HCT116 (cell line): ENCODE data around the gene HARS1. TPM values are rescaled to one million over a fixed set of nuclear protein-coding genes. Genes with fewer than 3 reads are reported as not detected.

Source experiments
- ATAC-seq: fragments of 200-7000 bp; cut with Tn5 transposase; 2 replicates; pipeline ENCODE4 v1.9.1; 2020; ENCODE audit warnings: mild to moderate bottlenecking, moderate library complexity
- BruUV-seq: library from RNA; stranded (reverse); fragments of 400-500 nt; replicated peaks from 2 replicates; lab custom pipeline; 2021; lab: Mats Ljungman, UMichigan
- CTCF ChIA-PET: fragments of 300-600 bp; sonication (Branson Sonifier 250); formaldehyde crosslinking; loops from one replicate; lab custom pipeline; 2021; ENCODE audit warnings: antibody characterized with exemption; lab: Charles Lee
- POLR2A ChIA-PET: fragments of 300-600, 350-600 bp; sonication (Branson Sonifier 250); formaldehyde crosslinking; loops from one replicate; lab custom pipeline; 2021; ENCODE audit warnings: antibody characterized with exemption; lab: Charles Lee
- RAD21 ChIA-PET, 2 experiments: fragments of 300-600 bp; sonication (Branson Sonifier 250); formaldehyde crosslinking; loops; one replicate each; lab custom pipeline; 2023; ENCODE audit warnings: low total read pairs in 2 of 2; ENCODE audit not compliant: uncharacterized antibody in 2 of 2, unreplicated experiment in 2 of 2, low non-redundant PET in 1 of 2; lab: Charles Lee
- DNase-seq: peaks from one replicate; pipeline ENCODE4 v3.0.0-alpha.2; 2010; ENCODE audit warnings: low read depth, low spot score
- H2AFZ ChIP-seq: fragments of 200-600 bp; shearing (Covaris generic), sonication (generic); 2 replicates; pipeline ENCODE4 v1.6.1; 2017; ENCODE audit warnings: low read depth, mixed run types, mixed read lengths, antibody characterized with exemption, low read length; ENCODE audit not compliant: poor library complexity, severe bottlenecking
- H3K27ac ChIP-seq: 2 replicates; pipeline ENCODE4 v1.5.1; 2012; ENCODE audit warnings: low read depth, low read length
- H3K27me3 ChIP-seq: fragments of 200-600 bp; sonication (generic); 2 replicates; pipeline ENCODE4 v1.6.1; 2016; ENCODE audit warnings: mixed run types, low read length, mixed read lengths; ENCODE audit not compliant: insufficient read depth
- H3K36me3 ChIP-seq, 2 experiments: fragments of 200-500 bp in 1 of 2; fragments of 200-600 bp in 1 of 2; sonication (Bioruptor generic) in 1 of 2; sonication (generic) in 1 of 2; 2 replicates each; pipeline versions ENCODE4 v1.5.1 to v1.6.1; 2014 to 2016; ENCODE audit warnings: low read length in 2 of 2, inconsistent platforms in 1 of 2, mixed read lengths in 1 of 2, mixed run types in 1 of 2; ENCODE audit not compliant: insufficient read depth in 2 of 2, control insufficient read depth in 1 of 2
- H3K4me1 ChIP-seq, 2 experiments: fragments of 200-600 bp in 1 of 2; sonication (generic) in 1 of 2; 2 replicates each; pipeline versions ENCODE4 v1.5.1 to v1.6.1; 2012 to 2017; ENCODE audit warnings: low read length in 2 of 2, inconsistent platforms in 1 of 2, mild to moderate bottlenecking in 1 of 2, mixed read lengths in 1 of 2, mixed run types in 1 of 2, moderate library complexity in 1 of 2; ENCODE audit not compliant: insufficient read depth in 2 of 2, control insufficient read depth in 1 of 2
- H3K4me2 ChIP-seq: fragments of 200-600 bp; sonication (generic); 2 replicates; pipeline ENCODE4 v1.6.1; 2017; ENCODE audit warnings: mixed run types, low read length, mixed read lengths
- H3K4me3 ChIP-seq, 2 experiments: fragments of 200-600 bp in 1 of 2; sonication (generic) in 1 of 2; replicated peaks in 1 of 2; 2 replicates each; pipeline ENCODE4 v1.5.1; 2011 to 2016; ENCODE audit warnings: low read length in 2 of 2, control low read depth in 1 of 2, low read depth in 1 of 2, mild to moderate bottlenecking in 1 of 2, mixed read lengths in 1 of 2, mixed run types in 1 of 2
- H3K79me2 ChIP-seq: fragments of 200-600 bp; sonication (generic); 2 replicates; pipeline ENCODE4 v1.6.1; 2017; ENCODE audit warnings: mild to moderate bottlenecking, mixed run types, low read length, moderate library complexity, mixed read lengths; ENCODE audit not compliant: insufficient read depth
- H3K9ac ChIP-seq: fragments of 200-600 bp; sonication (generic); 2 replicates; pipeline ENCODE4 v1.6.1; 2016; ENCODE audit warnings: low read length, mixed read lengths
- H3K9me2 ChIP-seq: fragments of 200-600 bp; sonication (generic), shearing (Covaris generic); 2 replicates; pipeline ENCODE4 v1.6.1; 2017; ENCODE audit warnings: mixed run types, mild to moderate bottlenecking, moderate library complexity; ENCODE audit not compliant: insufficient read depth
- H3K9me3 ChIP-seq, 2 experiments: fragments of 200-500 bp in 1 of 2; fragments of 200-600 bp in 1 of 2; sonication (Bioruptor generic) in 1 of 2; sonication (generic) in 1 of 2; 2 replicates each; pipeline ENCODE4 v1.6.1; 2014 to 2017; ENCODE audit warnings: low read length in 2 of 2, mixed read lengths in 2 of 2, inconsistent platforms in 1 of 2, low read depth in 1 of 2, mild to moderate bottlenecking in 1 of 2, mixed run types in 1 of 2, moderate library complexity in 1 of 2; ENCODE audit not compliant: control insufficient read depth in 1 of 2, insufficient read depth in 1 of 2
- H4K20me1 ChIP-seq: fragments of 200-600 bp; sonication (generic), shearing (Covaris generic); 2 replicates; pipeline ENCODE4 v1.6.1; 2017; ENCODE audit warnings: mixed run types, mild to moderate bottlenecking, moderate library complexity; ENCODE audit not compliant: insufficient read depth
- CBX3 ChIP-seq: IDR thresholded peaks from 2 replicates; pipeline ENCODE4 v1.6.1; 2012; ENCODE audit warnings: low read depth
- CEBPB ChIP-seq: IDR thresholded peaks from 2 replicates; pipeline ENCODE4 v1.6.1; 2012; ENCODE audit warnings: low read depth
- EGR1 ChIP-seq: IDR thresholded peaks from 2 replicates; pipeline ENCODE4 v1.6.1; 2012; ENCODE audit warnings: low read depth
- ELF1 ChIP-seq: IDR thresholded peaks from 2 replicates; pipeline ENCODE4 v1.6.1; 2012; ENCODE audit warnings: low read depth, borderline replicate concordance
- EZH2phosphoT487 ChIP-seq: fragments of 200-600 bp; IDR thresholded peaks from 2 replicates; pipeline ENCODE4 v1.6.1; 2018; ENCODE audit warnings: antibody characterized with exemption, borderline replicate concordance
- FOSL1 ChIP-seq: IDR thresholded peaks from 2 replicates; pipeline ENCODE4 v1.6.1; 2012; ENCODE audit warnings: low read depth
- POLR2AphosphoS5 ChIP-seq: IDR thresholded peaks from 2 replicates; pipeline ENCODE4 v1.6.1; 2011; ENCODE audit warnings: mild to moderate bottlenecking, low read depth, low read length, moderate library complexity
- SIN3A ChIP-seq: IDR thresholded peaks from 2 replicates; pipeline ENCODE4 v1.6.1; 2012; ENCODE audit warnings: low read depth
- SP1 ChIP-seq: IDR thresholded peaks from 2 replicates; pipeline ENCODE4 v1.6.1; 2012; ENCODE audit warnings: low read depth
- ZFX ChIP-seq: fragments of 450-650 bp; IDR thresholded peaks from 2 replicates; pipeline ENCODE4 v1.6.1; 2017
- intact Hi-C: fragments of 100-400 bp; cut with micrococcal nuclease; formaldehyde crosslinking; loops from 2 replicates; pipeline ENCODE4 v1.10.0; 2022
- total RNA-seq: library from RNA; stranded (reverse); gene quantifications from one replicate; pipeline ENCODE4 v1.2.1, GENCODE V29; 2021; ENCODE audit not compliant: unreplicated experiment
- TF ChIP-seq, protein P1 (sequence below): IDR thresholded peaks from 2 replicates; pipeline ENCODE4 v1.6.1; 2012; ENCODE audit warnings: low read depth

HARS1 gene
- total RNA-seq, 1 experiment from 2014 or later: 91.1 TPM

DNA sequence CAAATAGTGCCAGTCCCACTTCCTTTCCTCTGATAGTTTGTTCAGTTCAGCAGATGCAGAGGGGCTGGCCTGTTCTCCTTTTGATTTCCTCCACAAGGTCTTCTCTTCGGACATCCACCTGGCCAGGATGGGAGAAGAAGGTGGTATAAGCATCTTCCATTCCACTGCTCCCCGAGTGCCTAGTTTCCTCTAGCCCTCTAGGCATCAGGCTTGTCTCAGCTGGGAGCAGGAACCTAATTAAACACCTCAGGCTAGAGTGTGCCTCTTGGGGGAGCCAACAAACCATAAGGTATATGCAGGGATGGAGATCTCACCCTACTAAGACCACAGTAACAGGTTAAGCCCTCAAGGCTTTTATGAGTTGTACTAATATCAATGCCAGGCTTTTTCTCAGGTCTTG, 17.0 kb downstream of the HARS1 start:
- no peaks in the 10 kb centered on the region for H3K9me2 ChIP-seq
- no peak overlapping the region for H3K4me2 ChIP-seq
- peaks cover 2% of the 10 kb centered on the region; the same call in 1 of the 2 replicates for H3K79me2 ChIP-seq
- H3K4me1 ChIP-seq: no peaks in the 10 kb centered on the region
- TSS peak; percentile 54 for BruUV-seq
- H3K27ac ChIP-seq: no peak overlapping the region
- intact Hi-C loops: no loop called here
- ChIA-PET RAD21 (no interaction called here), POLR2A (interaction anchor here (1.1 kb wide), 1 partner anchor 328 kb away, joined by 4 read pairs; the partner anchor contains the start of gene HBEGF), CTCF (no interaction called here)
- no peak overlapping the region for H2AFZ ChIP-seq
- H3K9ac ChIP-seq: no peak overlapping the region
- DNase-seq: no peak
- no peaks in the 10 kb centered on the region for H3K27me3 ChIP-seq
- ATAC-seq: peak; percentile 32; the same call in 1 of the 2 replicates
- no peaks in the 10 kb centered on the region for H4K20me1 ChIP-seq
- TF ChIP-seq, protein P1, sequence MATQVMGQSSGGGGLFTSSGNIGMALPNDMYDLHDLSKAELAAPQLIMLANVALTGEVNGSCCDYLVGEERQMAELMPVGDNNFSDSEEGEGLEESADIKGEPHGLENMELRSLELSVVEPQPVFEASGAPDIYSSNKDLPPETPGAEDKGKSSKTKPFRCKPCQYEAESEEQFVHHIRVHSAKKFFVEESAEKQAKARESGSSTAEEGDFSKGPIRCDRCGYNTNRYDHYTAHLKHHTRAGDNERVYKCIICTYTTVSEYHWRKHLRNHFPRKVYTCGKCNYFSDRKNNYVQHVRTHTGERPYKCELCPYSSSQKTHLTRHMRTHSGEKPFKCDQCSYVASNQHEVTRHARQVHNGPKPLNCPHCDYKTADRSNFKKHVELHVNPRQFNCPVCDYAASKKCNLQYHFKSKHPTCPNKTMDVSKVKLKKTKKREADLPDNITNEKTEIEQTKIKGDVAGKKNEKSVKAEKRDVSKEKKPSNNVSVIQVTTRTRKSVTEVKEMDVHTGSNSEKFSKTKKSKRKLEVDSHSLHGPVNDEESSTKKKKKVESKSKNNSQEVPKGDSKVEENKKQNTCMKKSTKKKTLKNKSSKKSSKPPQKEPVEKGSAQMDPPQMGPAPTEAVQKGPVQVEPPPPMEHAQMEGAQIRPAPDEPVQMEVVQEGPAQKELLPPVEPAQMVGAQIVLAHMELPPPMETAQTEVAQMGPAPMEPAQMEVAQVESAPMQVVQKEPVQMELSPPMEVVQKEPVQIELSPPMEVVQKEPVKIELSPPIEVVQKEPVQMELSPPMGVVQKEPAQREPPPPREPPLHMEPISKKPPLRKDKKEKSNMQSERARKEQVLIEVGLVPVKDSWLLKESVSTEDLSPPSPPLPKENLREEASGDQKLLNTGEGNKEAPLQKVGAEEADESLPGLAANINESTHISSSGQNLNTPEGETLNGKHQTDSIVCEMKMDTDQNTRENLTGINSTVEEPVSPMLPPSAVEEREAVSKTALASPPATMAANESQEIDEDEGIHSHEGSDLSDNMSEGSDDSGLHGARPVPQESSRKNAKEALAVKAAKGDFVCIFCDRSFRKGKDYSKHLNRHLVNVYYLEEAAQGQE: no peak
- TF ChIP-seq POLR2AphosphoS5 (no peak), EGR1 (no peak), CEBPB (no peak), EZH2phosphoT487 (no peak), SIN3A (no peak), ZFX (no peak), ELF1 (no peak), SP1 (no peak), FOSL1 (no peak), CBX3 (no peak)
- H3K36me3 ChIP-seq: peaks cover 35 to 37% of the 10 kb centered on the region in 2 experiments; a peak in 3 of 4 replicates
- no peak overlapping the region for H3K4me3 ChIP-seq
- no peaks in the 10 kb centered on the region for H3K9me3 ChIP-seq
